Gastrocnemius medialis (tissue), 4 donors: Measurements from ENCODE around the gene MFAP5. TPM values are rescaled to one million over a fixed set of nuclear protein-coding genes. Genes with fewer than 3 reads are reported as not detected.
"Not testable (repeated sequence)": the region's sequence is repeated elsewhere in the genome, so short reads cannot be mapped to it uniquely, and the experiment has no call there.

ENCODE experiments used
- ATAC-seq, 2 donors: fragments of 150-250 bp; one replicate each; pipeline ENCODE4 v1.9.1; 2016
- DNase-seq, 2 donors: peaks; one replicate each; pipeline ENCODE4 v3.0.0-alpha.2; 2019
- H3K27ac ChIP-seq, 4 donors: fragments of 200-600 bp; sonication (generic); 1 replicate in 1 of 4; 2 replicates in 3 of 4; pipeline ENCODE4 v1.5.1; 2016 to 2018; ENCODE audit warnings: mild to moderate bottlenecking in 2 of 4, moderate library complexity in 1 of 4
- H3K27me3 ChIP-seq, 3 donors: fragments of 200-600 bp; sonication (generic) in 2 of 3; 1 replicate in 1 of 3; 2 replicates in 2 of 3; pipeline versions ENCODE4 v1.5.1 to v1.6.0; 2016 to 2019; ENCODE audit warnings: mild to moderate bottlenecking in 1 of 3, moderate library complexity in 1 of 3
- H3K36me3 ChIP-seq, 2 donors: fragments of 200-600 bp; sonication (generic) in 1 of 2; one replicate each; pipeline ENCODE4 v1.5.1; 2017 to 2018
- H3K4me1 ChIP-seq, 2 donors: fragments of 200-600 bp; sonication (generic) in 1 of 2; one replicate each; pipeline ENCODE4 v1.5.1; 2016 to 2017; ENCODE audit warnings: mild to moderate bottlenecking in 2 of 2
- H3K4me3 ChIP-seq, 4 donors: fragments of 200-600 bp; sonication (generic) in 3 of 4; 1 replicate in 1 of 4; 2 replicates in 3 of 4; pipeline ENCODE4 v1.5.1; 2016 to 2019; ENCODE audit warnings: mild to moderate bottlenecking in 2 of 4
- H3K9me3 ChIP-seq, 3 donors: fragments of 200-600 bp; sonication (generic) in 2 of 3; 1 replicate in 1 of 3; 2 replicates in 2 of 3; pipeline ENCODE4 v1.5.1; 2016 to 2019
- POLR2A ChIP-seq, 2 donors: fragments of 450-650 bp; IDR thresholded peaks; one replicate each; pipeline ENCODE4 v1.6.1; 2017; ENCODE audit warnings: antibody characterized with exemption in 2 of 2, mild to moderate bottlenecking in 2 of 2, moderate library complexity in 2 of 2
- in situ Hi-C, 4 donors: fragments of 200-750 bp; cut with MboI; loops; one replicate each; pipeline versions ENCODE4 v1.15.0 to v1.8.0; 2017; ENCODE audit warnings: low sequenced_read_pairs in 4 of 4
- intact Hi-C: fragments of 100-400 bp; cut with DNase I; formaldehyde crosslinking; loops from one replicate; pipeline ENCODE4 v1.15.1; 2023; ENCODE audit warnings: low total_unique reads
- total RNA-seq, 4 donors: library from RNA; depleted of rRNA; stranded (reverse); fragments of >200 nt; gene quantifications; one replicate each; pipeline versions ENCODE4 v1.1.0 to v1.2.3, GENCODE V29; 2016
- TF ChIP-seq, protein P1 (sequence below), 5 experiments: fragments of 450-650 bp in 3 of 5; fragments of 200-600 bp in 2 of 5; sonication (generic) in 2 of 5; IDR thresholded peaks in 4 of 5; conservative IDR thresholded peaks in 1 of 5; 1 replicate in 4 of 5; 2 replicates in 1 of 5; pipeline ENCODE4 v1.5.1; 2016 to 2019; ENCODE audit warnings: antibody characterized with exemption in 5 of 5, mild to moderate bottlenecking in 3 of 5, moderate library complexity in 3 of 5

Gene MFAP5
- total RNA-seq, 4 donors from 2014 or later: 31.1 to 78.2 (median 52.0) TPM

DNA sequence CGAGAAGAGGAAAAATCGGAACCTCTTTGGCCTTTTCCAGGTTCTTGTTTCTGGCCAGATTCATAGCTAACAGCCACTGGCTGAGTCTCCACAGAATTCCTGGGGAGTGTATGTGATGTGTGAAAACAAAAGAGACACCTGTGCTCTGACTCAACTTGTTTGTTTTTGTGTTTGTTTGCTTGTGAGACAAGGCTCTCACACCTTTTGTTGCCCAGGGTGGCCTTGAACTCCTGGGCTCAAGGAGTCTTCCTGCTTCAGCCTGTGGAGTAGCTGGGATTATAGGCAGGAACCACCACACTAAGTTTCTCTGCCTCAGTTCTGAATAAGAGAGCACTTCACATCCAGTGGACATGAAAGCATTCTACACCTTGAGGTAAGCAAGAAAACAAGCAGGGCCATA, 22.7 kb downstream of the MFAP5 start:
- ATAC-seq (no peak), DNase-seq (no peak)
- Histone ChIP-seq H3K36me3 (no peaks in the 10 kb centered on the region), H3K27me3 (no peaks in the 10 kb centered on the region), H3K4me3 (no peak overlapping the region), H3K9me3 (no peaks in the 10 kb centered on the region), H3K27ac (no peak overlapping the region), H3K4me1 (no peaks in the 10 kb centered on the region)
- TF ChIP-seq, protein P1, sequence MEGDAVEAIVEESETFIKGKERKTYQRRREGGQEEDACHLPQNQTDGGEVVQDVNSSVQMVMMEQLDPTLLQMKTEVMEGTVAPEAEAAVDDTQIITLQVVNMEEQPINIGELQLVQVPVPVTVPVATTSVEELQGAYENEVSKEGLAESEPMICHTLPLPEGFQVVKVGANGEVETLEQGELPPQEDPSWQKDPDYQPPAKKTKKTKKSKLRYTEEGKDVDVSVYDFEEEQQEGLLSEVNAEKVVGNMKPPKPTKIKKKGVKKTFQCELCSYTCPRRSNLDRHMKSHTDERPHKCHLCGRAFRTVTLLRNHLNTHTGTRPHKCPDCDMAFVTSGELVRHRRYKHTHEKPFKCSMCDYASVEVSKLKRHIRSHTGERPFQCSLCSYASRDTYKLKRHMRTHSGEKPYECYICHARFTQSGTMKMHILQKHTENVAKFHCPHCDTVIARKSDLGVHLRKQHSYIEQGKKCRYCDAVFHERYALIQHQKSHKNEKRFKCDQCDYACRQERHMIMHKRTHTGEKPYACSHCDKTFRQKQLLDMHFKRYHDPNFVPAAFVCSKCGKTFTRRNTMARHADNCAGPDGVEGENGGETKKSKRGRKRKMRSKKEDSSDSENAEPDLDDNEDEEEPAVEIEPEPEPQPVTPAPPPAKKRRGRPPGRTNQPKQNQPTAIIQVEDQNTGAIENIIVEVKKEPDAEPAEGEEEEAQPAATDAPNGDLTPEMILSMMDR (IDR thresholded peaks at IDR 0.05 in 4 of 5, conservative IDR thresholded peaks at IDR 0.05 in 1 of 5): no peak
- TF ChIP-seq POLR2A (IDR thresholded peaks at IDR 0.05): no peak
- in situ Hi-C loops: no loop called here
- intact Hi-C loops: no loop called here

DNA sequence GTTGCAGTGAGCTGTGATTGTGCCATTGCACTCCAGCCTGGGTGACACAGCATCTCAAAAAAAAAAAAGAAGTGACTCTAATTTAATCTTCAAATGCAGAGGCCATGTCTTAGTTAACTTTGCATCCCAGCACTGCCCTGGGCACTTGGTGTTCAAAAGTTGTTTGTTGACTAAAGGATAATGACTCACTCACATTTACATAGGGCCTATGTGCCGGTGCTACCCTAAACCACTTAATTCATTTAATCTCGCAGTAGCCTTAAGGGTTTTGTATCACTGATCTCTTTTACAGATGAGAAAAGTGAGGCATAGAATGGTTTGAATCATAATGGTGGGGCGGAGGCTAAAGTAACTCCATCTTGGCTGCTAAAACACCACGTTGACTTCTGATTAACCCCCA, 23.7 kb downstream of the MFAP5 start:
- intact Hi-C loops: no loop called here
- no peaks in the 10 kb centered on the region for H3K27me3 ChIP-seq
- no peak for DNase-seq

DNA sequence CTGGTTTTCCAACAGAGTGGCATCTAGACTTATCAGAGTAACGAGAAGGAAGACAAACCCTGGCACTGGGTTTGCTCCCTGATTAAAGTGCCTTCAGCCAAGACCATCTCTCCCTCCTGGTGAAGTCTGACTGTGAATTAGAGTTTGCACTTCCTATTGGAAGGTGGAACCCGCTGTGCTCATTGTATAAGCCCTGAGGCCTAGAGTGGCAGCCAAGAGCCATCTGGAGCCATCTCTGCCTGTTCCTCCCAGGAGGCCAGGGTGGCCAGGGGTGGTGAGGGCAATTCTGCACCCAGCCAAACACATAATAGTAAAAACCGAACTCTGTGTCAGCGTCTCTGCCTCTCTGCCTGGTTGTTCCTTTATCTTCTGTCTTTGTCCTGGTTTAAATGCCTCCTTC, 25.0 kb downstream of the MFAP5 start:
- no peak for DNase-seq
- H3K27me3 ChIP-seq: no peaks in the 10 kb centered on the region
- H3K36me3 ChIP-seq: no peaks in the 10 kb centered on the region
- intact Hi-C loops (no loop called here), in situ Hi-C loops (no loop called here)
- no peak for ATAC-seq
- H3K9me3 ChIP-seq: no peaks in the 10 kb centered on the region
- H3K4me1 ChIP-seq: no peaks in the 10 kb centered on the region
- TF ChIP-seq, protein P1 (IDR thresholded peaks at IDR 0.05 in 4 of 5, conservative IDR thresholded peaks at IDR 0.05 in 1 of 5): no peak
- TF ChIP-seq POLR2A (IDR thresholded peaks at IDR 0.05): no peak
- H3K4me3 ChIP-seq: no peak overlapping the region
- no peak overlapping the region for H3K27ac ChIP-seq

More for the DNA sequence above, 23.7 kb downstream of the MFAP5 start:
- no peak overlapping the region for H3K27ac ChIP-seq
- no peaks in the 10 kb centered on the region for H3K4me1 ChIP-seq
- H3K36me3 ChIP-seq: no peaks in the 10 kb centered on the region
- no peak for TF ChIP-seq POLR2A (IDR thresholded peaks at IDR 0.05)
- TF ChIP-seq, protein P1 (IDR thresholded peaks at IDR 0.05 in 4 of 5, conservative IDR thresholded peaks at IDR 0.05 in 1 of 5): no peak
- ATAC-seq: no peak
- no peaks in the 10 kb centered on the region for H3K9me3 ChIP-seq
- H3K4me3 ChIP-seq: no peak overlapping the region
- in situ Hi-C loops: no loop called here

DNA sequence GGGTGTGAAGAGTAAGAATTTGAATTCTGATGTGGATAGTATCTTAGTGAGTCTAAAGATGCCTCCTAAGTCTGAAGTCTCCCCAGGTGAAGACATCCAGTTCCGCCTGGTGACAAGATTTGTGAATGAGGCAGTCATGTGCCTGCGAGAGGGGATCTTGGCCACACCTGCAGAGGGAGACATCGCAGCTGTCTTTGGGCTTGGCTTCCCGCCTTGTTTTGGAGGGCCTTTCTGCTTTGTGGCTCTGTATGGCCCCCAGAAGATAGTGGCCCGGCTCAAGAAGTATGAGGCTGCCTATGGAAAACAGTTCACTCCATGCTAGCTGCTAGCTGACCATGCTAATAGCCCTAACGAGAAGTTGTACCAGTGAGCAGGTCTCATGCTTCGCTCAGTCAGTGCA, 25.4 kb downstream of the MFAP5 start:
- Histone ChIP-seq H3K36me3 (no peaks in the 10 kb centered on the region), H3K9me3 (no peaks in the 10 kb centered on the region), H3K4me1 (no peaks in the 10 kb centered on the region), H3K27ac (no peak overlapping the region), H3K27me3 (no peaks in the 10 kb centered on the region), H3K4me3 (no peak overlapping the region)
- ATAC-seq (no peak), DNase-seq (no peak)
- intact Hi-C loops: no loop called here
- in situ Hi-C loops: no loop called here
- TF ChIP-seq POLR2A (IDR thresholded peaks at IDR 0.05): no peak
- TF ChIP-seq, protein P1 (IDR thresholded peaks at IDR 0.05 in 4 of 5, conservative IDR thresholded peaks at IDR 0.05 in 1 of 5): no peak

DNA sequence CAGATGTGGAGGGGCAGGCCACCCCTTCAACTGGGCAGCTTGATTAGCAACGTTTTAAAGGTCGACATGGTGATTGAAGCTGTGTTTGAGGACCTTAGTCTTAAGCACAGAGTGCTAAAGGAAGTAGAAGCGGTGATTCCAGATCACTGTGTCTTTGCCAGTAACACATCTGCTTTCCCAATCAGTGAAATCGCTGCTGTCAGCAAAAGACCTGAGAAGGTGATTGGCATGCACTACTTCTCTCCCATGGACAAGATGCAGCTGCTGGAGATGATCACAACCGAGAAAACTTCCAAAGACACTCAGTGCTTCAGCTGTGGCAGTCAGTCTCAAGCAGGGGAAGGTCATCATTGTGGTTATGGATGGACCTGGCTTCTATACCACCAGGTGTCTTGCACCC, 26.0 kb downstream of the MFAP5 start:
- Histone ChIP-seq H3K9me3 (no peaks in the 10 kb centered on the region), H3K27me3 (no peaks in the 10 kb centered on the region), H3K4me1 (no peaks in the 10 kb centered on the region), H3K4me3 (no peak overlapping the region), H3K27ac (no peak overlapping the region), H3K36me3 (no peaks in the 10 kb centered on the region)
- in situ Hi-C loops: no loop called here
- intact Hi-C loops: no loop called here
- DNase-seq: no peak
- TF ChIP-seq POLR2A (IDR thresholded peaks at IDR 0.05): no peak
- TF ChIP-seq, protein P1 (IDR thresholded peaks at IDR 0.05 in 4 of 5, conservative IDR thresholded peaks at IDR 0.05 in 1 of 5): no peak
- no peak for ATAC-seq

DNA sequence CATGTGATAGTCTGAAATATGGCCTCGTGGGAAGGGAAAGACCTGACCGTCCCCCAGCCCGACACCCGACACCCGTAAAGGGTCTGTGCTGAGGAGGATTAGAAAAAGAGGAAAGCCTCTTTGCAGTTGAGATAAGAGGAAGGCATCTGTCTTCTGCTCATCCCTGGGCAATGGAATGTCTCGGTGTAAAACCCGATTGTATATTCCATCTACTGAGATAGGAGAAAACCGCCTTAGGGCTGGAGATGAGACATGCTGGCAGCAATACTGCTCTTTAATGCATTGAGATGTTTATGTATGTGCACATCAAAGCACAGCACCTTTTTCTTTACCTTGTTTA, 26.6 kb downstream of the MFAP5 start:
- H3K27ac ChIP-seq, H3K4me3 ChIP-seq, H3K4me1 ChIP-seq, DNase-seq, H3K27me3 ChIP-seq, H3K36me3 ChIP-seq, in situ Hi-C loops, ATAC-seq, intact Hi-C loops, H3K9me3 ChIP-seq: not testable (repeated sequence)

DNA sequence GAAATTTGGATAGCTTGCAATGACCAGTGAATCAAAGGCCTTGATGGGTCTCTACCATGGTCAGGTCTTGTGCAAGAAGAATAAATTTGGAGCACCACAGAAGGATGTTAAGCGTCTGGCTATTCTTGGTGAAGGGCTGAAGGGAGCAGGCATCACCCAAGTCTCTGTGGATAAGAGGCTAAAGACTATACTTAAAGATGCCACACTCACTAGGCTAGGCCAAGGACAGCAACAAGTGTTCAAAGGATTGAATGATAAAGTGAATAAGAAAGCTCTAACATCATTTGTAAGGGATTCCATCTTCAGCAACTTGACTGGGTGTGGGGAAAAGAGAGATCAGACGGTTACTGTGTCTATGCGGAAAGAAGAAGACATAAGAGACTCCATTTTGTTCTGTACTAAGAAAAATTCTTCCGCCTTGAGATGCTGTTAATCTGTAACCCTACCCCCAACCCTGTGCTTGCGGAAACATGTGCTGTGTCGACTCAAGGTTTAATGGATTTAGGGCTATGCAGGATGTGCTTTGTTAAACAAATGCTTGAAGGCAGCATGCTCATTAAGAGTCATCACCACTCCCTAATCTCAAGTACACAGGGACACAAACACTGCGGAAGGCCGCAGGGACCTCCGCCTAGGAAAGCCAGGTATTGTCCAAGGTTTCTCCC, 27.2 kb downstream of the MFAP5 start:
- intact Hi-C loops, ATAC-seq, DNase-seq, H3K27ac ChIP-seq, in situ Hi-C loops, H3K4me1 ChIP-seq, H3K4me3 ChIP-seq, H3K36me3 ChIP-seq, H3K27me3 ChIP-seq, H3K9me3 ChIP-seq: not testable (repeated sequence)
